AG04449 (cell line): ENCODE data around the gene PDXK.

ENCODE experiments used
- CTCF ChIA-PET: fragments of 350-600 bp; formaldehyde crosslinking; extraction: SDS; loops from one replicate; lab custom pipeline; 2021; ENCODE audit warnings: antibody characterized with exemption; lab: Yijun Ruan, JAX
- POLR2A ChIA-PET: fragments of 400-600, 350-600 bp; formaldehyde crosslinking; extraction: SDS; loops from one replicate; lab custom pipeline; 2020; ENCODE audit warnings: antibody characterized with exemption, inconsistent platforms; lab: Yijun Ruan, JAX
- DNase-seq: peaks from one replicate; pipeline ENCODE4 v3.0.0-alpha.2; 2010; ENCODE audit warnings: low read depth, low spot score
- H3K4me3 ChIP-seq: 2 replicates; pipeline ENCODE4 v1.5.1; 2011; ENCODE audit warnings: low read depth, mild to moderate bottlenecking, control low read depth, low read length
- CTCF ChIP-seq: IDR thresholded peaks from one replicate; pipeline ENCODE4 v1.5.1; 2011; ENCODE audit warnings: mild to moderate bottlenecking, moderate library complexity, low read length, control low read depth, inconsistent platforms; ENCODE audit not compliant: insufficient read depth; ENCODE audit errors: missing control alignments

Gene PDXK

GRCh38 chr21:43801006-43801783 is 82.3 kb downstream of the PDXK start:
- H3K4me3 ChIP-seq, result no peak overlapping the region
- ChIA-PET CTCF (interaction anchor here (1.0 kb wide), 1 partner anchor 13 kb away, joined by 3 read pairs; no protein-coding TSS in a partner anchor), POLR2A (no interaction called here)
- TF ChIP-seq CTCF, result no peak
- no peak for DNase-seq

GRCh38 chr21:43802713-43803313 is 83.9 kb downstream of the PDXK start:
- ChIA-PET CTCF (no interaction called here), POLR2A (no interaction called here)
- H3K4me3 ChIP-seq, result no peak overlapping the region
- TF ChIP-seq CTCF, result no peak
- DNase-seq, result no peak

- DNase-seq, result no peak
- ChIA-PET POLR2A (no interaction called here), CTCF (no interaction called here)
- TF ChIP-seq CTCF, result no peak
- H3K4me3 ChIP-seq, result no peak overlapping the region
These were observed 84.8 kb downstream of the PDXK start for GRCh38 chr21:43803558-43804300.

GRCh38 chr21:43805275-43805800 is 86.4 kb downstream of the PDXK start:
- no peak for DNase-seq
- no peak for TF ChIP-seq CTCF
- ChIA-PET POLR2A (no interaction called here), CTCF (no interaction called here)
- no peak overlapping the region for H3K4me3 ChIP-seq

GRCh38 chr21:43806017-43806710 is 87.2 kb downstream of the PDXK start:
- DNase-seq, result no peak
- no peak for TF ChIP-seq CTCF
- no peak overlapping the region for H3K4me3 ChIP-seq
- POLR2A ChIA-PET, result no interaction called here
- CTCF ChIA-PET, result interaction anchor here (0.6 to 1.1 kb wide), 4 partner anchors 12 to 169 kb away, joined by 3 to 5 read pairs (median 3); partner anchors contain the start of gene RRP1
